DND-41 (cell line): ENCODE results near the gene ATOX1.
"Not testable (repeated sequence)": the region's sequence is repeated elsewhere in the genome, so short reads cannot be mapped to it uniquely, and the experiment has no call there.

Experiments
- ATAC-seq: fragments of 200-7000 bp; cut with Tn5 transposase; 3 replicates; pipeline ENCODE4 v1.9.1; 2021; ENCODE audit warnings: low read depth; ENCODE audit not compliant: insufficient read depth
- DNase-seq: peaks from one replicate; pipeline ENCODE4 v3.0.0-alpha.2; 2020
- H2AFZ ChIP-seq: 2 replicates; pipeline ENCODE4 v1.6.0; 2012; ENCODE audit warnings: low read depth, low read length
- H3K27ac ChIP-seq: 2 replicates; pipeline ENCODE4 v1.5.1; 2012; ENCODE audit warnings: low read length, inconsistent platforms
- H3K27me3 ChIP-seq: fragments of 200-600 bp; sonication (generic); 2 replicates; pipeline ENCODE4 v1.6.0; 2012; ENCODE audit warnings: low read length, mild to moderate bottlenecking, inconsistent platforms; ENCODE audit not compliant: insufficient read depth, poor library complexity
- H3K36me3 ChIP-seq: 2 replicates; pipeline ENCODE4 v1.5.1; 2012; ENCODE audit warnings: low read length, inconsistent platforms; ENCODE audit not compliant: insufficient read depth
- H3K4me1 ChIP-seq: 2 replicates; pipeline ENCODE4 v1.5.1; 2012; ENCODE audit warnings: mild to moderate bottlenecking, low read length; ENCODE audit not compliant: insufficient read depth
- H3K4me2 ChIP-seq: 2 replicates; pipeline ENCODE4 v1.6.0; 2012; ENCODE audit warnings: mild to moderate bottlenecking, moderate library complexity, low read length, inconsistent platforms; ENCODE audit not compliant: insufficient read depth
- H3K4me3 ChIP-seq, 2 experiments: fragments of 200-600 bp in 1 of 2; shearing (Covaris generic) in 1 of 2; 2 replicates each; pipeline ENCODE4 v1.5.1; 2012 to 2016; ENCODE audit warnings: inconsistent platforms in 2 of 2, low read length in 2 of 2, mild to moderate bottlenecking in 2 of 2, low read depth in 1 of 2, moderate library complexity in 1 of 2
- H3K79me2 ChIP-seq: 2 replicates; pipeline ENCODE4 v1.6.0; 2012; ENCODE audit warnings: low read length, inconsistent platforms; ENCODE audit not compliant: insufficient read depth
- H3K9ac ChIP-seq: 2 replicates; pipeline ENCODE4 v1.6.0; 2012; ENCODE audit warnings: low read depth, mild to moderate bottlenecking, inconsistent platforms, low read length, moderate library complexity
- H3K9me3 ChIP-seq: 2 replicates; pipeline ENCODE4 v1.5.1; 2012; ENCODE audit warnings: low read length, moderate library complexity, mild to moderate bottlenecking, inconsistent platforms; ENCODE audit not compliant: insufficient read depth, severe bottlenecking
- H4K20me1 ChIP-seq: 2 replicates; pipeline ENCODE4 v1.6.0; 2012; ENCODE audit warnings: low read length; ENCODE audit not compliant: insufficient read depth
- EZH2 ChIP-seq: IDR thresholded peaks from 3 replicates; pipeline ENCODE4 v1.6.1; 2012; ENCODE audit warnings: borderline replicate concordance, low read depth, mild to moderate bottlenecking, moderate library complexity, low read length, inconsistent platforms; ENCODE audit not compliant: severe bottlenecking
- TF ChIP-seq, protein P1 (sequence below): IDR thresholded peaks from 2 replicates; pipeline ENCODE4 v1.5.1; 2012; ENCODE audit warnings: borderline replicate concordance, low read length, moderate library complexity, mild to moderate bottlenecking; ENCODE audit not compliant: poor library complexity, severe bottlenecking; ENCODE audit errors: extremely low read depth

The ATOX1 gene

DNA sequence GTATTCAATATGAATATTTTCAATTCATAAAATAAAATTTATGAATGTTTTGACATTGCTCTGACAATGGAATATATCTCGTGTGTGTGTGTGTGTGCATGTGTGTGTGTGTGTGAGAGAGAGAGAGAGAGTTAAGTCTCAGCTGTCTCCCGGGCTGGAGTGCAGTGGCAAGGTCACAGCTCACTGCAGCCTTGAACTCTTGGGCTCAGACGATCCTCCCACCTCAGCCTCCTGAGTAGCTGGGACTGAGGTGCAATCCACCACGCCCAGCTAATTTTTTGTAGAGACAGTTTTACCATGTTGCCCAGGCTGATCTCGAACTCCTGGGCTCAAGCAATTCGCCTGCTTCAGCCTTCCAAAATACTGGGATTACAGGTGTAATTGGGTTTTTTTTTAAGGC, 29.4 kb upstream of the ATOX1 start:
- Histone ChIP-seq H3K36me3 (peaks cover 76% of the 10 kb centered on the region), H3K9me3 (no peaks in the 10 kb centered on the region), H3K27ac (no peak overlapping the region), H3K9ac (no peak overlapping the region), H3K4me3 (no peak overlapping the region), H3K4me2 (no peak overlapping the region), H2AFZ (no peak overlapping the region), H3K27me3 (no peaks in the 10 kb centered on the region), H4K20me1 (peaks cover 93% of the 10 kb centered on the region), H3K4me1 (no peaks in the 10 kb centered on the region), H3K79me2 (peaks cover 100% of the 10 kb centered on the region)
- no peak for TF ChIP-seq EZH2
- TF ChIP-seq, protein P1, sequence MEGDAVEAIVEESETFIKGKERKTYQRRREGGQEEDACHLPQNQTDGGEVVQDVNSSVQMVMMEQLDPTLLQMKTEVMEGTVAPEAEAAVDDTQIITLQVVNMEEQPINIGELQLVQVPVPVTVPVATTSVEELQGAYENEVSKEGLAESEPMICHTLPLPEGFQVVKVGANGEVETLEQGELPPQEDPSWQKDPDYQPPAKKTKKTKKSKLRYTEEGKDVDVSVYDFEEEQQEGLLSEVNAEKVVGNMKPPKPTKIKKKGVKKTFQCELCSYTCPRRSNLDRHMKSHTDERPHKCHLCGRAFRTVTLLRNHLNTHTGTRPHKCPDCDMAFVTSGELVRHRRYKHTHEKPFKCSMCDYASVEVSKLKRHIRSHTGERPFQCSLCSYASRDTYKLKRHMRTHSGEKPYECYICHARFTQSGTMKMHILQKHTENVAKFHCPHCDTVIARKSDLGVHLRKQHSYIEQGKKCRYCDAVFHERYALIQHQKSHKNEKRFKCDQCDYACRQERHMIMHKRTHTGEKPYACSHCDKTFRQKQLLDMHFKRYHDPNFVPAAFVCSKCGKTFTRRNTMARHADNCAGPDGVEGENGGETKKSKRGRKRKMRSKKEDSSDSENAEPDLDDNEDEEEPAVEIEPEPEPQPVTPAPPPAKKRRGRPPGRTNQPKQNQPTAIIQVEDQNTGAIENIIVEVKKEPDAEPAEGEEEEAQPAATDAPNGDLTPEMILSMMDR, result no peak
- DNase-seq (no peak), ATAC-seq (no peak)

DNA sequence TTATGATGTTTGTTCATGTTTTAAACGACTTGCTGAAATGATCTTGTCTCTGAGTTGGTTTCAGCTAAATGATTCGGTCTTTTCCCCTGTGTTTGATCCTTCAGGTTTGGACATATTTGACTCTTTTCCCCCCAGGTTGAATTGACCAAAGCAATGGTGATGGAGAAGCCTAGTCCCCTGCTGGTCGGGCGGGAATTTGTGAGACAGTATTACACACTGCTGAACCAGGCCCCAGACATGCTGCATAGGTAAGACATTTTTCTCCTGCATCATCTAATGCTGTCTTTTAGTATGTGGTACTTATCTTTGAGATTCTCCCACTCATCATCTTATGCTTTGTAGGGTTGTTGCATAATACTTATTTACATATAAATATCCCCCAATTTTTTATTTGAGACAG, 28.0 kb upstream of the ATOX1 start:
- Histone ChIP-seq H3K27ac (no peak overlapping the region), H3K4me3 (no peak overlapping the region), H3K9ac (no peak overlapping the region), H2AFZ (no peak overlapping the region), H3K4me1 (peaks cover 6% of the 10 kb centered on the region; the same call in 1 of the 2 replicates), H3K9me3 (no peaks in the 10 kb centered on the region), H3K27me3 (no peaks in the 10 kb centered on the region), H3K79me2 (peaks cover 100% of the 10 kb centered on the region), H3K36me3 (peaks cover 66% of the 10 kb centered on the region), H3K4me2 (no peak overlapping the region), H4K20me1 (peaks cover 89% of the 10 kb centered on the region)
- ATAC-seq (no peak), DNase-seq (no peak)
- TF ChIP-seq EZH2, result no peak
- TF ChIP-seq, protein P1, result no peak

DNA sequence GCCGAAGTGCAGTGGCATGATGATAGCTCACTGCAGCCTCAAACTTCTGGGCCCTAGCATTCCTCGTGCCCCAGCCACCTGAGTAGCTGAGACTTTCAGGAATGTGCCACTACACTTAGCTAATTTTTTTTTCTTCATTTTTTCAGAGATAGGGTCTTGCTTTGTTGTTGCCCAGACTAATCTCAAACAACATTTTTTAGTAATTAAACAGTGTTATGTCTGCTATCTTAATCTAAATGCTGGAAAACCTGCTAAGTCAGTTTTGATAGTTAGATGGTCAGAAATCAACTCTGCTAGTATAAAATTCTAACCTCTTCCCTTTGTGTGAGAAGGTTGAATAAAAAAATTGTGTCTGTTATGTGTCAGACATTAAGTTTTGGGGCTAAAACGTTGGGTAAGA, 25.7 kb upstream of the ATOX1 start:
- Histone ChIP-seq H4K20me1 (peaks cover 93% of the 10 kb centered on the region), H2AFZ (no peak overlapping the region), H3K4me1 (peaks cover 22% of the 10 kb centered on the region; the same call in 1 of the 2 replicates), H3K79me2 (peaks cover 100% of the 10 kb centered on the region), H3K4me2 (no peak overlapping the region), H3K27ac (no peak overlapping the region), H3K9ac (no peak overlapping the region), H3K9me3 (no peaks in the 10 kb centered on the region), H3K36me3 (peaks cover 56% of the 10 kb centered on the region), H3K4me3 (no peak overlapping the region), H3K27me3 (no peaks in the 10 kb centered on the region)
- no peak for ATAC-seq
- no peak for DNase-seq
- TF ChIP-seq, protein P1, result no peak
- TF ChIP-seq EZH2, result no peak

DNA sequence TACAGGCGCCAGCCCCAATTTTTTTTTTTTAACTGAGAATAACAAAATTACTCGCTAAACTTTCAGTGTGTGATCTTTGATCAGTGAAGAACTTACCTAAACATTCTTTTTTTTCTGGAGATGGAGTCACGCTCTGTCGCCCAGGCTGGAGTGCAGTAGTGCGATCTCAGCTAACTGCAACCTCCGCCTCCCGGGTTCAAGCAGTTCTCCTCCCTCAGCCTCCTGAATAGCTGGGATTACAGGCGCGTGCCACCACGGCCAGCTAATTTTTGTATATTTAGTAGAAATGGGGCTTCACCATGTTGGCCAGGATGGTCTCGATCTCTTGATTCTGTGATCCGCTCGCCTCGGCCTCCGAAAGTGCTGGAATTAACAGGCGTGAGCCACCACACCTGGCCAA, 25.2 kb upstream of the ATOX1 start:
- Histone ChIP-seq H3K4me1 (peaks cover 27% of the 10 kb centered on the region; the same call in 1 of the 2 replicates), H3K36me3 (peaks cover 52% of the 10 kb centered on the region), H4K20me1 (peaks cover 93% of the 10 kb centered on the region), H3K79me2 (peaks cover 100% of the 10 kb centered on the region)
- H3K4me3 ChIP-seq, H2AFZ ChIP-seq, DNase-seq, ATAC-seq, H3K9ac ChIP-seq, H3K27me3 ChIP-seq, H3K4me2 ChIP-seq, H3K9me3 ChIP-seq, H3K27ac ChIP-seq: not testable (repeated sequence)
